Epithelial cell of esophagus (primary cell): Measurements from ENCODE around the gene NPM1.

Source experiments
- DNase-seq: peaks from one replicate; pipeline ENCODE4 v3.0.0; 2010; ENCODE audit warnings: low read depth
- H3K4me3 ChIP-seq: 2 replicates; pipeline ENCODE4 v1.5.1; 2011; ENCODE audit warnings: mild to moderate bottlenecking, low read length, control low read depth
- TF ChIP-seq, protein P1 (sequence below): IDR thresholded peaks from 2 replicates; pipeline ENCODE4 v1.5.1; 2011; ENCODE audit warnings: low read depth, mild to moderate bottlenecking, low read length, control low read depth, inconsistent platforms; ENCODE audit not compliant: insufficient read depth; ENCODE audit errors: missing control alignments

Gene NPM1

DNA sequence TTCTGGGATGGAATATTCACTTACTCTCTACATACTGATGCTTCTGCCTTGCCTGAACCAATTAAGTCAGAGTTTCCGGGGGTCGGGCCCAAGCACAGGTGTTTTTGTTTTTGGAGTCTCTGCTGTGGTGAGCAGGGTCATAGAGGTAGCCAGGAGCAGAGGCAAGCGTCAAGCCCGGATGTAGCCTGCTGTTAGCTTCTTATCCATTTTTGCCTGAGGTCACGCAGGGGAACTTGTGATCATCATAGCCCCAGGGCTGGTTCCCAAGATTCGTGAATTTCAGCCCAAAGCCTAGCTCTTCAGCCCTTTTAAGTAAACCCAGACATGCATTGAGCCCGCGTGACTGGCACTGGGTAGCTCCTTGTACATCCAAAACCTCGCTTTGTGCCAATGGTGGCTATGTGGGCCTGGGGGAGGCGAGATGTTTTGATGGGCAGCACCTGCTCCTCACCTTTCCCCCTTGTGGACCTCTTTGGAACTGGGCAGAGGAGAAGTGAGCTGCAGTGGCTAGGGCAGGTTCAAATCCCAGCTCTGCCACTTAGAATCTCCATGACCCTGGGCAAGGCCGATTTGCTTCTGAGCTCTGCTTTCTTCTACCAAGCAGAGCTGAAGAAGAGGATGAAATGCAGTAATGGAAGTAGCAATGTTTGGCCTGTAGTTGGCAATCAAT, 65.5 kb downstream of the NPM1 start:
- no peak for DNase-seq
- TF ChIP-seq, protein P1, sequence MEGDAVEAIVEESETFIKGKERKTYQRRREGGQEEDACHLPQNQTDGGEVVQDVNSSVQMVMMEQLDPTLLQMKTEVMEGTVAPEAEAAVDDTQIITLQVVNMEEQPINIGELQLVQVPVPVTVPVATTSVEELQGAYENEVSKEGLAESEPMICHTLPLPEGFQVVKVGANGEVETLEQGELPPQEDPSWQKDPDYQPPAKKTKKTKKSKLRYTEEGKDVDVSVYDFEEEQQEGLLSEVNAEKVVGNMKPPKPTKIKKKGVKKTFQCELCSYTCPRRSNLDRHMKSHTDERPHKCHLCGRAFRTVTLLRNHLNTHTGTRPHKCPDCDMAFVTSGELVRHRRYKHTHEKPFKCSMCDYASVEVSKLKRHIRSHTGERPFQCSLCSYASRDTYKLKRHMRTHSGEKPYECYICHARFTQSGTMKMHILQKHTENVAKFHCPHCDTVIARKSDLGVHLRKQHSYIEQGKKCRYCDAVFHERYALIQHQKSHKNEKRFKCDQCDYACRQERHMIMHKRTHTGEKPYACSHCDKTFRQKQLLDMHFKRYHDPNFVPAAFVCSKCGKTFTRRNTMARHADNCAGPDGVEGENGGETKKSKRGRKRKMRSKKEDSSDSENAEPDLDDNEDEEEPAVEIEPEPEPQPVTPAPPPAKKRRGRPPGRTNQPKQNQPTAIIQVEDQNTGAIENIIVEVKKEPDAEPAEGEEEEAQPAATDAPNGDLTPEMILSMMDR = no peak
- no peak overlapping the region for H3K4me3 ChIP-seq

DNA sequence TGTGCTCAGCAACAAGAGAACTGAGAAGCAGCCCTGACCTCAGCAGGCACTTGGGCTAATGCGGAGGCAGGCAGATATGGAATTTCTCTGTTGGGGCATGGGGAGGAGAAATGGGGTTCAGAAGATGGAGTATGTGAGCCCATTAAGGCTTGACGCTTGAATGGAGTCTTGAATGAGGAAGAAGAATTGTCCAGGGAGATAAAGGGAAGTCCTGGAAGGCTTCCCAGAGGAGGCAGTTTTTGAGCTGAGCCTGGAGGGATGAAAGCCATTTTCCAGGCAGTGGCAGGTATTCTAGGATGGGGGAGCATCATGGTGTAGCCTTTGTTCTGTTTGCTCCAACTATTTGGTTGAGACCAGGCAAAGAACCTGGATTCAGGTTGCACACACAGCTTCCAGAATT, 66.3 kb downstream of the NPM1 start:
- no peak for DNase-seq
- TF ChIP-seq, protein P1 = no peak
- H3K4me3 ChIP-seq = no peak overlapping the region

DNA sequence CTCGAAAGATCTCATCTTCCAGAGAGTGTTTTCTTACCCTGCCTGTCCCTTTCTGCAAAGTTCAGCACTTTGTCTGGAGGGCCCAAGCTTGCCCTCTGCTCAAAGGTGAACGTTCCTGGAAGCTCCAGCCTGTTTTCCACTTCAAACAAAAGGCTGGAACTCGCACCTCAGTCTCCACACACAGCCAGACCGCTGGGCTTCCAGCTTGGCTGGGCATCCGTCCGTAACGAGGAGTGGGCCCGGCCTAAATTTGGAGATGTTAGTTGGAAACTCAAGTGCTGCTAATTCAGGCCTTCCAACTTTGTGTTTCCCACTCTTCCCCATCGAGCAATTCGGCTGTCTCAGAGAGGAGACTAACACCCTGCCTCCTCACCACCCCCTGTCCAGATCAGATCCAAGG, 66.9 kb downstream of the NPM1 start:
- no peak overlapping the region for H3K4me3 ChIP-seq
- TF ChIP-seq, protein P1 = no peak
- no peak for DNase-seq

DNA sequence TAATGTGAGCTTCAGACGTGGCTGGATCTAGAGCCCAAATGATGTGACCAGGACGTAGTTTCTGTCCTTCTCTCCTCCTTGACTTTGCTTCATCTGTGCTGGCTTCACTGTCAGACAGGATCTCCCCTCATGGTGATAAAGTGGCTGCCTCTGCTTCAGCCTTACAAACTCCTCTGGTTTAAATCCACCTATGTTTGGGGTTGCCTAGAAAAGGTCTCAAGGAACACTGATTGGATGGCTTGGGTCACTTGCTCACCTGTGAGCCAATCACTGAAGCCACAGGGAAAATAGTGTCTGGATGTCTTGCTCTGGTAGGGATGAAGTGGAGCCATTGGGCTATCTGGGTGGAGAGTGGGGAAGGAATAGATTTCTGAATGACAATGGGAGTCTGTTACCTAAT, 67.9 kb downstream of the NPM1 start:
- TF ChIP-seq, protein P1 = no peak
- no peak overlapping the region for H3K4me3 ChIP-seq
- DNase-seq = no peak

DNA sequence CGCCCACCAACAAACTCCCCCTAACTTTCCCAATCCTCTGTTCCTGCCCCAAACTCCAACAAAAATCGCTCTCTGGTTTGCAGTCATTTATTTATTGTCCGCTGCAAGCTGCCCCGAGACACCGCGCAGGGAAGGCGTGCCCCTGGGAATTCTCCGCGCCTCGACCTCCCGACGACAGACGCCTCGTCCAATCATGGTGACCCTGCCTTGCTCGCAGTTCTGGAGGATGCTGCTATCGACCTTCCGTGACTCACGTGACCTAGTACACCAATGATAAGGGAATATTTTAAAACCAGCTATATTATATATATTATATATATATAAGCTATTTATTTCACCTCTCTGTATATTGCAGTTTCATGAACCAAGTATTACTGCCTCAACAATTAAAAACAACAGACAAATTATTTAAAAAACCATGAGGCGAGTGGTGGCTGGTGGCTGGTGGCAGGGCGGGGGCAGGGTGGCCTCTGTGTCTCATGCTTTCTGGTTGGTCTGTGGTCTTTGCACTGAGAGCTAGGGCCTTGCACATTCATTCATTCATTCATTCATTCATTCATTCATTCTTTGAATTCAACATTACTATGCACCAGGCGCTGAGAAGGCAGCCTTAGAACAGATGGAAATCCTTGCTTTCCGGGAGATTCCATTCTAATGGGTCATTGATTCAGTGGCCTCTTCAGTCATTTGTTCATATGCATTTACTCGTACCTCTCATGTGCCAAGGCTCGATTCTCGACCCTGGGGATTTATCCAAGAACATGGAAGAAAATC, 69.7 kb downstream of the NPM1 start:
- no peak for DNase-seq
- TF ChIP-seq, protein P1 = no peak

DNA sequence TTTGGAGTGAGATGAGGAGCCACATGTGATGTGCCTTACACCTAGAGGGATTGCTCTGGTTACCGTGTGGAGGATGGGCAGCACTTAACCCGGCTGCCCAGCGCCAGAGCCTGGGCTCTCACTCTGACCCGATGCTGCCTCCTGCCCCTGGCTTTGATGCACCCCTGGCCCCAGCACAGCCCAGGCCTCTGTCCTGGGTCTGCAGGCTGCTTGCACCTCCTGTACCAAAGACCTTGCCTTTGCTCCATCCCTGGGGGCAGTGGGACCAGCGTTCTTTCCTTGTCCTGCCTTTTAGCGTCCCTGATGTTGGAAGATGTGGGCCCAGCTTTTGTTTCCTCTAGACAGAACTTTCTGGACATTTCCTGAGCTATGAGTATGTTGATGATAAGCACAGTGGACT, 72.2 kb downstream of the NPM1 start:
- DNase-seq = no peak
- TF ChIP-seq, protein P1 = no peak

More for the DNA sequence above, 69.7 kb downstream of the NPM1 start:
- no peak overlapping the region for H3K4me3 ChIP-seq

More for the DNA sequence above, 72.2 kb downstream of the NPM1 start:
- no peak overlapping the region for H3K4me3 ChIP-seq
